Tracheal epithelial cell (primary cell): Measurements from ENCODE around the gene UPK3BL2. TPM values are rescaled to one million over a fixed set of nuclear protein-coding genes. Genes with fewer than 3 reads are reported as not detected.

Source experiments
- total RNA-seq: library from RNA; depleted of rRNA; stranded (reverse); fragments of >200 nt; gene quantifications from 2 replicates; pipeline ENCODE4 v1.2.1, GENCODE V29; 2014

The UPK3BL2 gene
- total RNA-seq, result 10.0 and 17.1 TPM in 2 replicates

GRCh38 chr7:102543596-102543995 lies at the start of gene UPK3BL2:
UPK3BL2 (minus strand) TSS chr7:102543696; CDS start chr7:102543636, 60 bp downstream.

GRCh38 chr7:102572261-102573239 lies 29.1 kb upstream of the UPK3BL2 start, which contains the start of gene POLR2J3:
POLR2J3 (minus strand) TSS chr7:102572583; CDS start chr7:102572521, 62 bp downstream.

GRCh38 chr7:102550808-102551422 lies 7.4 kb upstream of the UPK3BL2 start, which contains the start of gene SPDYE2:
SPDYE2 (plus strand) TSS chr7:102551226; CDS start chr7:102553256, 2,030 bp downstream.

GRCh38 chr7:102517550-102518147 lies 25.8 kb downstream of the UPK3BL2 start, which contains the start of gene RASA4B:
RASA4B (minus strand) TSS chr7:102517777; CDS start chr7:102517710, 67 bp downstream.

Other genes starting within 250 kb of the UPK3BL2 start
- not detected in 2 replicates for gene SPDYE6, start 187.3 kb downstream of the UPK3BL2 start, total RNA-seq
- gene PRKRIP1, start 147.3 kb downstream of the UPK3BL2 start, total RNA-seq, result 11.5 and 19.0 TPM in 2 replicates
- gene ORAI2, start 110.1 kb downstream of the UPK3BL2 start, total RNA-seq, result 3.4 and 21.0 TPM in 2 replicates
- gene ALKBH4, start 78.8 kb downstream of the UPK3BL2 start, total RNA-seq, result 13.6 and 15.9 TPM in 2 replicates
- 20.0 and 39.0 TPM in 2 replicates for gene LRWD1, start 78.7 kb downstream of the UPK3BL2 start, total RNA-seq
- 17.4 and 21.7 TPM in 2 replicates for gene POLR2J, start 64.8 kb downstream of the UPK3BL2 start, total RNA-seq
- 3.0 and 3.9 TPM in 2 replicates for gene RASA4B, start 25.9 kb downstream of the UPK3BL2 start, total RNA-seq
- not detected in 2 replicates for gene SPDYE2, start 7.5 kb upstream of the UPK3BL2 start, total RNA-seq
- gene POLR2J3, start 28.9 kb upstream of the UPK3BL2 start, total RNA-seq, result 6.2 and 12.0 TPM in 2 replicates
- gene RASA4, start 73.1 kb upstream of the UPK3BL2 start, total RNA-seq, result 1.7 and 4.3 TPM in 2 replicates
- gene UPK3BL1, start 99.1 kb upstream of the UPK3BL2 start, total RNA-seq, result 254 and 315 TPM in 2 replicates
- gene SPDYE2B, start 106.6 kb upstream of the UPK3BL2 start, total RNA-seq, result not detected in 2 replicates
- gene POLR2J2, start 128.0 kb upstream of the UPK3BL2 start, total RNA-seq, result 0.43 TPM in 1 of 2 replicates, not detected in the other
- gene FAM185A, start 205.3 kb upstream of the UPK3BL2 start, total RNA-seq, result 5.5 and 12.6 TPM in 2 replicates